ENCODE measurements around the gene ADCY4. TPM values are rescaled to one million over a fixed set of nuclear protein-coding genes. Genes with fewer than 3 reads are reported as not detected.

The ADCY4 gene
- total RNA-seq, 1 experiment from 2014 or later = 0.17 TPM

DNA sequence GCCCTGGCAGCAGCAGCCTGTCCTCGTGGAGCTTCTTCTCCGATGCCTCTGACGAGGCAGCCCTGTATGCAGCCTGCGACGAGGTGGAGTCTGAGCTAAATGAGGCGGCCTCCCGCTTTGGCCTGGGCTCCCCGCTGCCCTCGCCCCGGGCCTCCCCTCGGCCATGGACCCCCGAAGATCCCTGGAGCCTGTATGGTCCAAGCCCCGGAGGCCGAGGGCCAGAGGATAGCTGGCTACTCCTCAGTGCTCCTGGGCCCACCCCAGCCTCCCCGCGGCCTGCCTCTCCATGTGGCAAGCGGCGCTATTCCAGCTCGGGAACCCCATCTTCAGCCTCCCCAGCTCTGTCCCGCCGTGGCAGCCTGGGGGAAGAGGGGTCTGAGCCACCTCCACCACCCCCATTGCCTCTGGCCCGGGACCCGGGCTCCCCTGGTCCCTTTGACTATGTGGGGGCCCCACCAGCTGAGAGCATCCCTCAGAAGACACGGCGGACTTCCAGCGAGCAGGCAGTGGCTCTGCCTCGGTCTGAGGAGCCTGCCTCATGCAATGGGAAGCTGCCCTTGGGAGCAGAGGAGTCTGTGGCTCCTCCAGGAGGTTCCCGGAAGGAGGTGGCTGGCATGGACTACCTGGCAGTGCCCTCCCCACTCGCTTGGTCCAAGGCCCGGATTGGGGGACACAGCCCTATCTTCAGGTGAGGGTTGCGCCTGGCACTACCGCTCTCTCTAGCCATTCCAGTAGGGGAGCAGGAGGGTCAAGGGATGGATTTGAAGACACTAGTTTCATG, 35.2 kb upstream of the ADCY4 start:
- H3K36me3 ChIP-seq (replicated peaks; ENCODE audit: control insufficient read depth, insufficient read depth, low read length) = peaks cover 3% of the 10 kb centered on the region; the same call in 1 of the 2 replicates
- H3K4me3 ChIP-seq (ENCODE audit: insufficient read depth, low read depth, low read length) = no peak overlapping the region
- no peak for DNase-seq
- H3K27me3 ChIP-seq (ENCODE audit: control insufficient read depth, insufficient read depth, low read length) = peaks cover 12% of the 10 kb centered on the region

DNA sequence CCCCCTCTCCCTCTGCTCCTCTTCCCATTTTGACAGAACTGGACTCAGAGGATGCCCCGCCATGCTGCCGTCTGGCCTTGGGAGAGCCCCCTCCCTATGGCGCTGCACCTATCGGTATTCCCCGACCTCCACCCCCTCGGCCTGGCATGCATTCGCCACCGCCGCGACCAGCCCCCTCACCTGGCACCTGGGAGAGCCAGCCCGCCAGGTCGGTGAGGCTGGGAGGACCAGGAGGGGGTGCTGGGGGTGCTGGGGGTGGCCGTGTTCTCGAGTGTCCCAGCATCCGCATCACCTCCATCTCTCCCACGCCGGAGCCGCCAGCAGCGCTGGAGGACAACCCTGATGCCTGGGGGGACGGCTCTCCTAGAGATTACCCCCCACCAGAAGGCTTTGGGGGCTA, 34.6 kb upstream of the ADCY4 start:
- Histone ChIP-seq H3K36me3 (replicated peaks; ENCODE audit: control insufficient read depth, insufficient read depth, low read length) (peaks cover 3% of the 10 kb centered on the region; the same call in 1 of the 2 replicates), H3K27me3 (ENCODE audit: control insufficient read depth, insufficient read depth, low read length) (peaks cover 12% of the 10 kb centered on the region), H3K4me3 (ENCODE audit: insufficient read depth, low read depth, low read length) (no peak overlapping the region; the same call in 1 of the 2 replicates)
- DNase-seq = no peak

DNA sequence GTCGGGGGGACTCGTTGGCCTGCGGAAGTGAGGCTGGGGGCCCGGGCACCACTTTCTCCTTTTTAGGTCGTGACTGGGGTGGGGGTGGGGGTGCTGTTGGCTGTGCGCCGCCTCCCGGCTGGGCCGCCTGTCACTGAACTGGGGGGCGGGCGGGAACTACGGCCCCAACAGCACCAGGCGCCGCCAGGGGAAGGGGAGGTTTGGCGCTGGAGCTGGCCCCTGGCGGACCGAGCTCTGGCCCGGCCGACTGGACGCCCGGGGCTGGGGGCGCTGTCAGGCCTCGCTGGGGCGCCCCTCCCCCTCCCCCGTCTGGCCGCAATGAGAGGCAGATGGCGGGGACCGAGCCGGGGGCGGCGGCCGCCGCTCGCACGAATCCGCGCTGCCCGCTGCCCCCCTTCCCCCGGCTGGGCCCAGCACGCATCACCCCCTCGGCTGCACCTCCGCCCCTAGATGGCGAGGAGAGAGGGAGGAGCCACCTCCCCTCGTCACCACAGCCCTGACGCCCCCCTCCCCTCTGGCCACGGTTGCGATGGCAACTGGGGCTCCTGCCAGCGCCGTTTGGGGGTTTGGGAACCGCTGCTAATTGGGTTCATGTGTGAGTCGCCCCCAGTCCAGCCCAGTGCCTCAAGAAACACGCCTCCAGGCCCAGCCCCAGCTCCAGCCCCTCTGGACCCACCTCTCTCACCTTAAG, 33.8 kb upstream of the ADCY4 start:
- peak; percentile 96 for DNase-seq
- peak overlapping the region; percentile 69 for H3K4me3 ChIP-seq (ENCODE audit: insufficient read depth, low read depth, low read length)
- H3K27me3 ChIP-seq (ENCODE audit: control insufficient read depth, insufficient read depth, low read length) = peaks cover 12% of the 10 kb centered on the region
- peaks cover 3% of the 10 kb centered on the region; the same call in 1 of the 2 replicates for H3K36me3 ChIP-seq (replicated peaks; ENCODE audit: control insufficient read depth, insufficient read depth, low read length)

DNA sequence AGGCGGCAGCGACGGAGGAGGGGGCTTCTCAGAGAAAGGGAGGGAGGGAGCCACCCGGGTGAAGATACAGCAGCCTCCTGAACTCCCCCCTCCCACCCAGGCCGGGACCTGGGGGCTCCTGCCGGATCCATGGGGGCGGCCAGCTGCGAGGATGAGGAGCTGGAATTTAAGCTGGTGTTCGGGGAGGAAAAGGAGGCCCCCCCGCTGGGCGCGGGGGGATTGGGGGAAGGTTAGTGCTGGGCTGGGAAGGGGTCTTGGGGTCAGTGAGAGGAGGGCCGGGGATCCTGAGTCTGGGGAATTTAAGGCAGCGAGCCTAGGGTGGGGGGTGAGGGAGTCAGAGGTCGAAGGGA, 33.3 kb upstream of the ADCY4 start:
- DNase-seq = peak; percentile 85
- peak overlapping the region; percentile 69 for H3K4me3 ChIP-seq (ENCODE audit: insufficient read depth, low read depth, low read length)
- H3K36me3 ChIP-seq (replicated peaks; ENCODE audit: control insufficient read depth, insufficient read depth, low read length) = peaks cover 2% of the 10 kb centered on the region; the same call in 1 of the 2 replicates
- peaks cover 12% of the 10 kb centered on the region for H3K27me3 ChIP-seq (ENCODE audit: control insufficient read depth, insufficient read depth, low read length)

DNA sequence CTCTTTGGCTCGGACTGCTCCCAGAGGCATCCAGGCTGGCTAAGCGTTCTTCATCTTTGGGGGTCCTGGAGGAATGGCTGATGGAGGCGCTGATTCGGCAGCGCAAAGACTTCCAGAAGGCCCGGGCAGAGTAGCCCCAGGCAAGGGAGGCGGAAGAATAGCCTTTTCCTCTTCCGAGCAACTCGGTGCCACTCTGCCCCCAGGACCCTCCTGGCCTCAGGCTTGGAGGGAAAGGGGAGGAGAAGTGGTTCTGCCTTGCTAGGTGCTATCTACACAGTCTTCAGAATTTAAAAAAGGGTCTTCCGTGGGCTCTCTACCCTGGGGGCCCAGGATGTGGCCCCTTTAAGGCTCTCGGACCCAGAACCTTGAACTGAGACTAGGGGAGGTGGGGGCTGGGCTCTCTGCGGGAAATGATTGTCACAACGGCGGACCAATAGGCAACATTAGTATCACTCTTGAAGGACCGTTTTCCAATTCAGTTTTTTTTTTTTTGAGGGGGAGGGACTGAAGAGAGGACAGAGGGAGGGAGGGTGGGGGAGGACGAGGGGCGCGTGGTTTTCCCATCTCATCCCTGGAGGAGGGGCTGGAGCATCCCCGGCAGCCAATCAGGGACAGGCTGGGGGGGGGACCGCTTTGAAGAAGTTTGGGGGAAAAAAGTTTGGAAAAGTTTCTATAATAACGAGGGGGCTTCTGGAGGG, 32.8 kb upstream of the ADCY4 start, which contains the start of gene NFATC4:
Gene NFATC4 (plus strand): TSS at position 671 of the 698 bp plus-strand sequence. CDS start 157 bp downstream, outside the sequence.
- peak within 1 kb of the TSS; percentile 69 for H3K4me3 ChIP-seq (ENCODE audit: insufficient read depth, low read depth, low read length)
- H3K36me3 ChIP-seq (replicated peaks; ENCODE audit: control insufficient read depth, insufficient read depth, low read length) = no peaks in the 10 kb centered on the region
- peaks cover 12% of the 10 kb centered on the region for H3K27me3 ChIP-seq (ENCODE audit: control insufficient read depth, insufficient read depth, low read length)
- peak; percentile 93 for DNase-seq

DNA sequence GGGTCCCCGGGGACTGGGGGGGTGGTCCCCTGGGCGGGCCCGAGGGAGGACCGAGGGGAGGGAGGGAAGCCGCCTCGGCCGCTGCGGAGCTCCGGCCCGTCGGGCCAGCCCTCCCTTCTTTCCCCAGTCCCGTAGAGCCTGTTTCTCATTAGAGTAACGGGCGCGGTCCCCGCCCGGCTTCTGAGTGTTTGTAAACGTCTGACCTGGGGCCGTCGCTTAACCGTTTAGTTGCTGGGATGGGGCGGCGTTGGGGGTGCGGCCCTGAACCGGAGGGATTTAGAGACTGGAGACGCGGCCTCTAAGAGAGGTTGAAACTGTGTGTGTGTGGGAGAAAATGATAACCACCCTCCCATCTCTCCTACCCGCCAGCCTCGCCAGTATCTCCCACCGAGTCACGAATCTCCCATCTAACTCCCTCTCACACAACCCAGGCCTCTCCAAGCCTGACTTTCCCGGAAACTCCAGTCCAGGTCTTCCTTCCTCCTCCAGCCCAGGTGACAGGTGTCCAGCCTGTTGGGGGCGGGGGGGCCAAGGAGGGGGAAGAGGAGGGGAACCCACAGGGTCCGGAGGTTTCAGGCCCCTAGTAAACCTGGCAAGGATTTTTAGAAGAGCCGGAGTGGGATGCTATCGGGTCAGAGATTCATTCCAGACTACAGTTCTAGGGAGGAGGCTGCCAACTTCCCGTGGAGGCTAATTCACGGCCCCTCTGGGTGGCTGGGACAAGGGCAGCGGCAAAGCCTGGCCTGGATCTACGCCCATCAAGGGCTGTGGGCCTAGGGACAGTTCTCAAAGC, 32.0 kb upstream of the ADCY4 start:
- Histone ChIP-seq H3K36me3 (replicated peaks; ENCODE audit: control insufficient read depth, insufficient read depth, low read length) (no peaks in the 10 kb centered on the region), H3K27me3 (ENCODE audit: control insufficient read depth, insufficient read depth, low read length) (peaks cover 14% of the 10 kb centered on the region), H3K4me3 (ENCODE audit: insufficient read depth, low read depth, low read length) (peak overlapping the region; percentile 62)
- peak; percentile 87 for DNase-seq

DNA sequence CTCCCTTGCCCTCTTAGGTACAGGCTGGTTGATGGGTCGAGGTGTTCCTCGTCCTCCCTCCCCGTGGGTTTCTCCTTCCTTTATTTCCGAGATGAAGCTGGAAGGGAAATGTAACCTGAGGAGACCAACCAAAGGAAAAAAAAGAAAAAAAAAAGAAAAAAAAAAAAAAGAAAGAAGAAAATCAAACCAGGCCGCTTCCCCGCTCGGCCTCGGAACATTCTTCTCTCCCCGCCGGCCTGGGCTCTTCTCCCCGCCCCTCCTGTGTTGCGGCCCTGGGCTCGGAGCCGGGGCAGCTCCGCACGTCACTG, 31.5 kb upstream of the ADCY4 start:
- no peak for DNase-seq
- peak overlapping the region; percentile 62 for H3K4me3 ChIP-seq (ENCODE audit: insufficient read depth, low read depth, low read length)
- no peaks in the 10 kb centered on the region for H3K36me3 ChIP-seq (replicated peaks; ENCODE audit: control insufficient read depth, insufficient read depth, low read length)
- peaks cover 16% of the 10 kb centered on the region for H3K27me3 ChIP-seq (ENCODE audit: control insufficient read depth, insufficient read depth, low read length)

DNA sequence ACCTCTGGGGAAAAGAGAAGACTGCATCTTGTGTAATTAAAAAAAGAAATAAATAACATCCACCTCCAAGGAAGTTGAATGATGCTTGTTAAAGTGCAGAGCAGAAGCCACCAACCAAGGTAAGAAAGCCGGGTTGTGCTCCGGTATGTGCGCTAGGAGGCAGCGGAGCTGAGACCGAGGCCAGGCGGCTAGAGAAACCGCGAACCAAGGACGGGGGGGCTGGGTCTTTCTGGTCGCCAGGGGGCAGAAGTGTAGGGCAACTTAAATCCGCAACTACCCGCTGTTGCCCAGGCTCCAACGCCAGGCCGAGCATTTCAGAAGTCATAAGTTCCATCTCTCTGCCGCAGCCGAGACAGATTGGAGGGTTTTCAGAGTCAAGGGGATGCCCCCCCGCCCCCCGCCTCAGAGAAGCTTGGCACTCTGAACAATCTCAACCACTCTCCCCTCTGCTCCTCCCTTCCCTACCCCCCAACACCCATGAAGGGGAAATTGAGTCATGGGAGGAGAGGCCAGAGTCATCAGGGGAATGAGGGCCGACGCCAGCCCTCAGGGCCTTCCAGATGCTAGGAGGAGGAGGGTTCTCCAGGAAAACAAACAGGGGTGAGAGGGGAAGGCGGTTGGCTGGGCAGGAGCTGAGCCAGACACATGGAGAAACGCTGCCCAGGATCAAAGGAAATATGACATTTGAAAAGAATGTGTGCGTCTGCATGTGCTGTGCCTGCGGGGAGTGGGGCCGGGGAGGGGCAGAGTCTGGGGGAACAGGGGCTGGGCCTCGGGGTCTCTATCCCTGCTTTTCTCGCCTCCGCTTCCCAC, 30.9 kb upstream of the ADCY4 start:
- DNase-seq = peak; percentile 78
- Histone ChIP-seq H3K27me3 (ENCODE audit: control insufficient read depth, insufficient read depth, low read length) (peaks cover 16% of the 10 kb centered on the region), H3K36me3 (replicated peaks; ENCODE audit: control insufficient read depth, insufficient read depth, low read length) (no peaks in the 10 kb centered on the region), H3K4me3 (ENCODE audit: insufficient read depth, low read depth, low read length) (peak overlapping the region; percentile 62)

GRCh38 chr14:24364841-24365240, 30.0 kb upstream of the ADCY4 start:
- peaks cover 16% of the 10 kb centered on the region for H3K27me3 ChIP-seq (ENCODE audit: control insufficient read depth, insufficient read depth, low read length)
- H3K4me3 ChIP-seq (ENCODE audit: insufficient read depth, low read depth, low read length) = no peak overlapping the region
- H3K36me3 ChIP-seq (replicated peaks; ENCODE audit: control insufficient read depth, insufficient read depth, low read length) = no peaks in the 10 kb centered on the region
- no peak for DNase-seq

DNA sequence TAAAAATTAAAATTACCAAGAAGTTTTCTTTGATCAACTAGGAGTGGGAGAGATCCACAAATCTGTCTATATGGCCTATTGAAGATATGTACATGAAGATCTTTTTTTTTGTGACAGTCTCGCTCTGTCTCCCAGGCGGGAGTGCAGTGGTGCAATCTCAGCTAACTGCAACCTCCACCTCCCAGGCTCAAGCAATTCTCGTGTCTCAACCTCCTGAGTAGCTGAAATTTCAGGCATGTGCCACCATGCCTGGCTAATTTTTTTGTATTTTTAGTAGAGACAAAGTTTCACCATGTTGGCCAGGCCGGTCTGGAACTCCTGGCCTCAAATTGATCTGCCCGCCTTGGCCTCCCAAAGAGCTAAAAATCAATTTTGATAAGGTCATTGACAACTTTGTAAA, 28.5 kb upstream of the ADCY4 start:
- DNase-seq = no peak
- Histone ChIP-seq H3K27me3 (ENCODE audit: control insufficient read depth, insufficient read depth, low read length) (peaks cover 9% of the 10 kb centered on the region), H3K36me3 (replicated peaks; ENCODE audit: control insufficient read depth, insufficient read depth, low read length) (no peaks in the 10 kb centered on the region), H3K4me3 (ENCODE audit: insufficient read depth, low read depth, low read length) (no peak overlapping the region)

DNA sequence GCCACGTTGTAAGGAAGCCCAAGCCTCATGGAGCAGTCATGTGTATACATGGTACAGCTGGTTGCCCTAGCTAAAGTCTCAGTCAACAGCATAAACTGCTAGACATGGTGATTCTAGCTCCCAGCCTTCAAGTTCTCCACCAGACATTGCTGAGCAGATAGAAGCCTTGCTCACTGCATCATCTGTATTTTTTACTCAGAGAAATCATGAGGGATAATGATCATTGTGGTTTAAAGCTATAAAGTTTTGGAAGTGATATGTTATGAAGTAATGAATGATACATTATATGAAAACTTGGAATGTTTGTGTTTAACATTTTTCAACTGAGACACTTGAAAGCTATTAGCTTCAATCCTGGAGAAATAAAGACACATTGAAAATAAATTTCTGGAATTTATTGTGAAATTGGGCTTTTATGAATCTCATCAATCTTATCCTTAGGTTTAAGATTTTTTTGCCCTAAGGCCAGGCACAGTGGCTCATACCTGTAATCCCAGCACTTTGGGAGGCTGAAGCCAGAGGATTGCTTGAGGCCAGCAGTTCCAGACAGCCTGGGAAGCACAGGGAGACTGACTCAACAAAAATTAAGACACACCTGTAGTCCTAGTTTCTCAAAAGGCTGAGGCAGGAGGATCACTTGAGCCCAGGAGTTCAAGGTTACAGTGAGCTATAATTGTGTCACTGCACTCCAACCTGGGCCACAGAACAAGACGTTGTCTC, 27.5 kb upstream of the ADCY4 start:
- Histone ChIP-seq H3K27me3 (ENCODE audit: control insufficient read depth, insufficient read depth, low read length) (peaks cover 9% of the 10 kb centered on the region), H3K4me3 (ENCODE audit: insufficient read depth, low read depth, low read length) (no peak overlapping the region), H3K36me3 (replicated peaks; ENCODE audit: control insufficient read depth, insufficient read depth, low read length) (no peaks in the 10 kb centered on the region)
- DNase-seq = no peak

DNA sequence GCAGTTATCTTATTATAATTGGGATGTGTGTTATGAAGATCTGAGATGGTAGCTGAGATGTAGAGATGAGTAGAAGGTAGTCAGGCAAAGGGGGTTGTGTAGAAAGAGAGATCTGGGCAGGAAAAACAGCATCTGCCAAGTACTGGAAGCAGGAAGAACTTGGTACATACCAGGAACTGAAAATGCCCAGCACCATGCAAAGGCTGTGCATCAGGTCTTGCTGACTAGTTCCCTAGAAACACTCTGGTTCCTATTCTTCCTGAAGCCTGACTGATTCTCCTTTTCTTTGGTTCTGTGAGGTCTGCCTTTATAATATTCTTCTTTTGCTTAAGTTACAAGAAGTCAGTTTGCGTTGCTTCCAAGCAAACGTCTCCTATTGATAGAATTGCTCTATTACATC, 26.5 kb upstream of the ADCY4 start:
- no peak overlapping the region for H3K4me3 ChIP-seq (ENCODE audit: insufficient read depth, low read depth, low read length)
- H3K36me3 ChIP-seq (replicated peaks; ENCODE audit: control insufficient read depth, insufficient read depth, low read length) = no peaks in the 10 kb centered on the region
- no peak for DNase-seq
- peaks cover 9% of the 10 kb centered on the region for H3K27me3 ChIP-seq (ENCODE audit: control insufficient read depth, insufficient read depth, low read length)

DNA sequence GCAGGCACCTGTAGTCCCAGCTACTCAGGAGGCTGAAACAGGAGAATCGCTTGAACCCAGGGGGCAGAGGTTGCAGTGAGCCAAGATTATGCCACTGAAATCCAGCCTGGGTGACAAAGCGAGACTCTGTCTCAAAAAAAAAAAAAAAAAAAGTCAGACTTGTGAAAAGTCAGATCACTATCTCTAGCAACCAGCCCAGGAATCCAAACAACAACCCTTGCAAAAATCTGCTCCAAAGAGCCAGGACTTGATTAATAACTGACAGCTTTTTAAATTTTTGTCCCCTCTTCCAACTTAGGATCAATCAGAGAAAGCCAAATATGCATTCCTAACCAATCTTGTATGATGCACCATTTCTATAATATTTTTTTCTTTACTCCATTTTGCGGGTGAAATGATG, 25.4 kb upstream of the ADCY4 start:
- no peak overlapping the region for H3K4me3 ChIP-seq (ENCODE audit: insufficient read depth, low read depth, low read length)
- no peak for DNase-seq
- H3K27me3 ChIP-seq (ENCODE audit: control insufficient read depth, insufficient read depth, low read length) = peaks cover 4% of the 10 kb centered on the region
- H3K36me3 ChIP-seq (replicated peaks; ENCODE audit: control insufficient read depth, insufficient read depth, low read length) = no peaks in the 10 kb centered on the region
